Brain microvascular endothelial cell (primary cell): ENCODE results near the gene EFEMP1.

ENCODE experiments used
- DNase-seq: peaks from one replicate; pipeline ENCODE4 v3.0.0-alpha.2; 2020
- H3K27ac ChIP-seq: fragments of 250-450 bp; sonication (Bioruptor Pico); 2 replicates; pipeline ENCODE4 v1.5.1; 2020; ENCODE audit warnings: mild to moderate bottlenecking, moderate library complexity
- H3K27me3 ChIP-seq: fragments of 250-450 bp; sonication (Bioruptor Pico); replicated peaks from 2 replicates; pipeline ENCODE4 v1.5.1; 2020; ENCODE audit warnings: mild to moderate bottlenecking
- H3K36me3 ChIP-seq: fragments of 250-450 bp; sonication (Bioruptor Pico); replicated peaks from 2 replicates; pipeline ENCODE4 v1.5.1; 2020; ENCODE audit warnings: mild to moderate bottlenecking
- H3K4me3 ChIP-seq: 2 replicates; pipeline ENCODE4 v1.5.1; 2011; ENCODE audit warnings: low read depth, mild to moderate bottlenecking, control low read depth, low read length, moderate library complexity
- CTCF ChIP-seq: IDR thresholded peaks from 2 replicates; pipeline ENCODE4 v1.5.1; 2011; ENCODE audit warnings: low read depth, mild to moderate bottlenecking, moderate library complexity, low read length, control low read depth, inconsistent platforms; ENCODE audit errors: missing control alignments
- in situ Hi-C: cut with HindIII; loops from 2 replicates; pipeline ENCODE4 v1.10.0; 2017; ENCODE audit warnings: low sequenced_read_pairs, low pct_ligation_motif_present

EFEMP1 gene

GRCh38 chr2:55869637-55870325, 53.8 kb downstream of the EFEMP1 start:
- H3K27me3 ChIP-seq: no peaks in the 10 kb centered on the region
- H3K27ac ChIP-seq: peak overlapping the region; percentile 41
- H3K36me3 ChIP-seq: no peaks in the 10 kb centered on the region
- peak; percentile 60 for DNase-seq
- no peak for TF ChIP-seq CTCF
- no peak overlapping the region for H3K4me3 ChIP-seq
- in situ Hi-C loops: no loop called here

GRCh38 chr2:55865096-55865835, 58.3 kb downstream of the EFEMP1 start:
- in situ Hi-C loops: no loop called here
- TF ChIP-seq CTCF: no peak
- Histone ChIP-seq H3K27me3 (no peaks in the 10 kb centered on the region), H3K27ac (peak overlapping the region; percentile 62), H3K36me3 (no peaks in the 10 kb centered on the region), H3K4me3 (no peak overlapping the region)
- DNase-seq: peak; percentile 56

GRCh38 chr2:55864351-55865084, 59.1 kb downstream of the EFEMP1 start:
- TF ChIP-seq CTCF: no peak
- in situ Hi-C loops: no loop called here
- no peak for DNase-seq
- no peak overlapping the region for H3K4me3 ChIP-seq
- H3K27me3 ChIP-seq: no peaks in the 10 kb centered on the region
- H3K36me3 ChIP-seq: no peaks in the 10 kb centered on the region
- peak overlapping the region; percentile 99 for H3K27ac ChIP-seq

- no peak for TF ChIP-seq CTCF
- H3K36me3 ChIP-seq: no peaks in the 10 kb centered on the region
- DNase-seq: peak; percentile 98
- no peak overlapping the region for H3K4me3 ChIP-seq
- peak overlapping the region; percentile 99 for H3K27ac ChIP-seq
- H3K27me3 ChIP-seq: no peaks in the 10 kb centered on the region
- in situ Hi-C loops: no loop called here
Measured at GRCh38 chr2:55862673-55863390, 60.8 kb downstream of the EFEMP1 start.

- no peaks in the 10 kb centered on the region for H3K27me3 ChIP-seq
- no peaks in the 10 kb centered on the region for H3K36me3 ChIP-seq
- peak; percentile 91 for DNase-seq
- H3K4me3 ChIP-seq: no peak overlapping the region
- TF ChIP-seq CTCF: no peak
- in situ Hi-C loops: no loop called here
- peak overlapping the region; percentile 99 for H3K27ac ChIP-seq
Measured at GRCh38 chr2:55862246-55862645, 61.3 kb downstream of the EFEMP1 start.
